PC-3 (cell line): ENCODE data around the gene SCIN. TPM values are rescaled to one million over a fixed set of nuclear protein-coding genes. Genes with fewer than 3 reads are reported as not detected.

Experiments used
- ATAC-seq: fragments of 200-7000 bp; cut with Tn5 transposase; 2 replicates; pipeline ENCODE4 v1.9.1; 2020; ENCODE audit warnings: mild to moderate bottlenecking, moderate library complexity
- BruUV-seq: library from RNA; stranded (reverse); fragments of 400-500 nt; replicated peaks from 2 replicates; lab custom pipeline; 2021; lab: Mats Ljungman, UMichigan
- CTCF ChIA-PET: fragments of 300-600 bp; sonication (Branson Sonifier 250); formaldehyde crosslinking; loops from one replicate; lab custom pipeline; 2022; ENCODE audit warnings: antibody characterized with exemption; lab: Charles Lee
- POLR2A ChIA-PET: fragments of 300-600 bp; sonication (Branson Sonifier 250); formaldehyde crosslinking; loops from one replicate; lab custom pipeline; 2022; ENCODE audit warnings: antibody characterized with exemption; ENCODE audit not compliant: unreplicated experiment; lab: Charles Lee
- DNase-seq: peaks from one replicate; pipeline ENCODE4 v3.0.0-alpha.2; 2015
- H2AFZ ChIP-seq: fragments of 300-600 bp; sonication (generic); 2 replicates; pipeline ENCODE4 v1.6.0; 2016; ENCODE audit warnings: antibody characterized with exemption, low read length
- H3F3A ChIP-seq: fragments of 300-600 bp; sonication (generic); one replicate; pipeline ENCODE4 v1.6.0; 2017; ENCODE audit warnings: antibody characterized with exemption, low read length, control low read depth, mild to moderate bottlenecking; ENCODE audit not compliant: unreplicated experiment
- H3K27ac ChIP-seq: fragments of 300-600 bp; sonication (generic); 2 replicates; pipeline ENCODE4 v1.5.1; 2016; ENCODE audit warnings: mild to moderate bottlenecking, low read length
- H3K27me3 ChIP-seq: fragments of 300-600 bp; sonication (generic); 2 replicates; pipeline ENCODE4 v1.6.1; 2016; ENCODE audit warnings: low read length, mixed read lengths
- H3K36me3 ChIP-seq: fragments of 300-600 bp; sonication (generic); 2 replicates; pipeline ENCODE4 v1.6.1; 2016; ENCODE audit warnings: low read depth, mixed run types, low read length, mixed read lengths
- H3K4me1 ChIP-seq: fragments of 300-600 bp; sonication (generic); 2 replicates; pipeline ENCODE4 v1.5.1; 2016; ENCODE audit warnings: low read length; ENCODE audit not compliant: insufficient read depth
- H3K4me2 ChIP-seq: fragments of 300-600 bp; sonication (generic); 2 replicates; pipeline ENCODE4 v1.6.0; 2016; ENCODE audit warnings: low read length
- H3K4me3 ChIP-seq: fragments of 300-600 bp; sonication (generic); 2 replicates; pipeline ENCODE4 v1.5.1; 2016; ENCODE audit warnings: mild to moderate bottlenecking, low read length, mixed read lengths
- H3K79me2 ChIP-seq: fragments of 300-600 bp; sonication (generic); 2 replicates; pipeline ENCODE4 v1.6.1; 2017; ENCODE audit warnings: low read length, mixed read lengths
- H3K9ac ChIP-seq: fragments of 300-600 bp; sonication (generic); 2 replicates; pipeline ENCODE4 v1.6.0; 2016; ENCODE audit warnings: mild to moderate bottlenecking, low read length
- H3K9me2 ChIP-seq: fragments of 300-600 bp; sonication (generic); replicated peaks from 2 replicates; pipeline ENCODE4 v1.6.1; 2016; ENCODE audit warnings: mixed run types, low read length, mixed read lengths
- H3K9me3 ChIP-seq: fragments of 300-600 bp; sonication (generic); 2 replicates; pipeline ENCODE4 v1.6.1; 2016; ENCODE audit warnings: low read length, mixed read lengths
- H4K20me1 ChIP-seq: fragments of 300-600 bp; sonication (generic); 2 replicates; pipeline ENCODE4 v1.6.1; 2016; ENCODE audit warnings: low read length, mixed read lengths
- EZH2 ChIP-seq: fragments of 300-600 bp; sonication (generic); IDR thresholded peaks from one replicate; pipeline ENCODE4 v1.6.1; 2017; ENCODE audit warnings: antibody characterized with exemption, mild to moderate bottlenecking, low read length; ENCODE audit not compliant: unreplicated experiment
- EZH2phosphoT487 ChIP-seq: fragments of 300-600 bp; sonication (generic); IDR thresholded peaks from 2 replicates; pipeline ENCODE4 v1.6.1; 2018; ENCODE audit warnings: mild to moderate bottlenecking, antibody characterized with exemption, low read length, borderline replicate concordance
- intact Hi-C: fragments of 100-400 bp; cut with micrococcal nuclease; formaldehyde crosslinking; loops from 2 replicates; pipeline ENCODE4 v1.9.0; 2023
- total RNA-seq: library from RNA; depleted of rRNA; stranded (reverse); fragments of >200 nt; gene quantifications from 2 replicates; pipeline ENCODE4 v1.2.3, GENCODE V29; 2014
- TF ChIP-seq, protein P1 (sequence below): fragments of 300-600 bp; sonication (generic); conservative IDR thresholded peaks from 2 replicates; pipeline ENCODE4 v1.5.1; 2017; ENCODE audit warnings: antibody characterized with exemption, low read depth, mild to moderate bottlenecking, low read length

SCIN gene
- total RNA-seq, 1 experiment from 2014 or later = 0.91 TPM

DNA sequence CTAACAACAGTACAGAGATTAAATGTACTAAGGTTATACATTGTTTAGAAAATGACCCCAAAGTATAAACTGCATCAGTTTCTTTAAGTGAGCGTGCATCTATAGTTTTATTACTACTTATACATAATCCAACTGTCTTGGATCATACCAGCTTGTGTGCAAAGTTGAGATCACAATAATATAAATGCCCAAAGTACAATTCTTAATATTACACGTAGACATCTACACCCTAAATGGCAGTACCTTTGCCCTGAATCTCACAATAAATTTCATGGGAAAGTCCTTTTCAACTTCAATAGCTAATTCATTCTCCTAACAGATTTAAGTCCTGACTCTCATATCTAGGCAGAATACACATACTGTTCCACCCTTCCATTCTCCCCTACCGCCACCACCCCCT lies 11.8 kb downstream of the SCIN start:
- intact Hi-C loops = no loop called here

DNA sequence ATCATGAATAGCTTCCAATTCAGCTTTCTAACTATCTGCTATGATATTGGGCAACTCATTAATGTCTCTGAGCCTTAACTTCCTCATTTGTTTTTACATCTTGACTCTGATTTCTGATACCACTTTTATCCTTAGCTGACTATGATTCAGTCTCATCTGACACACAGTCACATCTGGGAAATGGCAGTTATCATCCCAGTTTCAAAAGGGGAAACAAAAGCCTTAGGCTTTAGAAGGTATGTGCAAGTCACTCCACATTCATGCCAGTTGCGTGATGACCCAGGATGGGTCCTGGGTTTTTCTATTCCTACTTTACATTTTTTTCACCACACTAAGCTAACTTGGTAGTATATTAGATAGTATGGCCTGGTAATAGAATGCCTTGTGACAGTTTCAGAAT lies 12.7 kb downstream of the SCIN start:
- H3F3A ChIP-seq = no peaks in the 10 kb centered on the region
- H3K27me3 ChIP-seq = no peaks in the 10 kb centered on the region
- no peaks in the 10 kb centered on the region for H3K9me3 ChIP-seq
- TF ChIP-seq, protein P1, sequence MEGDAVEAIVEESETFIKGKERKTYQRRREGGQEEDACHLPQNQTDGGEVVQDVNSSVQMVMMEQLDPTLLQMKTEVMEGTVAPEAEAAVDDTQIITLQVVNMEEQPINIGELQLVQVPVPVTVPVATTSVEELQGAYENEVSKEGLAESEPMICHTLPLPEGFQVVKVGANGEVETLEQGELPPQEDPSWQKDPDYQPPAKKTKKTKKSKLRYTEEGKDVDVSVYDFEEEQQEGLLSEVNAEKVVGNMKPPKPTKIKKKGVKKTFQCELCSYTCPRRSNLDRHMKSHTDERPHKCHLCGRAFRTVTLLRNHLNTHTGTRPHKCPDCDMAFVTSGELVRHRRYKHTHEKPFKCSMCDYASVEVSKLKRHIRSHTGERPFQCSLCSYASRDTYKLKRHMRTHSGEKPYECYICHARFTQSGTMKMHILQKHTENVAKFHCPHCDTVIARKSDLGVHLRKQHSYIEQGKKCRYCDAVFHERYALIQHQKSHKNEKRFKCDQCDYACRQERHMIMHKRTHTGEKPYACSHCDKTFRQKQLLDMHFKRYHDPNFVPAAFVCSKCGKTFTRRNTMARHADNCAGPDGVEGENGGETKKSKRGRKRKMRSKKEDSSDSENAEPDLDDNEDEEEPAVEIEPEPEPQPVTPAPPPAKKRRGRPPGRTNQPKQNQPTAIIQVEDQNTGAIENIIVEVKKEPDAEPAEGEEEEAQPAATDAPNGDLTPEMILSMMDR = no peak
- TF ChIP-seq EZH2phosphoT487 = no peak
- no peak for TF ChIP-seq EZH2
- BruUV-seq = no TSS peak
- H3K4me1 ChIP-seq = peaks cover 16% of the 10 kb centered on the region
- H3K4me2 ChIP-seq = no peak overlapping the region
- intact Hi-C loops = no loop called here
- H3K9me2 ChIP-seq = no peaks in the 10 kb centered on the region
- no peaks in the 10 kb centered on the region for H3K79me2 ChIP-seq
- H3K9ac ChIP-seq = no peak overlapping the region
- DNase-seq (no peak), ATAC-seq (no peak)
- H4K20me1 ChIP-seq = no peaks in the 10 kb centered on the region
- H2AFZ ChIP-seq = no peak overlapping the region
- no peaks in the 10 kb centered on the region for H3K36me3 ChIP-seq
- no peak overlapping the region for H3K27ac ChIP-seq
- no peak overlapping the region for H3K4me3 ChIP-seq
- ChIA-PET CTCF (no interaction called here), POLR2A (no interaction called here)

More for the DNA sequence above, 11.8 kb downstream of the SCIN start:
- ChIA-PET CTCF (no interaction called here), POLR2A (no interaction called here)
- H3F3A ChIP-seq = no peaks in the 10 kb centered on the region
- no peaks in the 10 kb centered on the region for H4K20me1 ChIP-seq
- H3K36me3 ChIP-seq = no peaks in the 10 kb centered on the region
- no peaks in the 10 kb centered on the region for H3K79me2 ChIP-seq
- no peaks in the 10 kb centered on the region for H3K9me2 ChIP-seq
- TF ChIP-seq EZH2phosphoT487 (no peak), EZH2 (no peak)
- TF ChIP-seq, protein P1 = no peak
- ATAC-seq (no peak), DNase-seq (no peak)
- H3K4me2 ChIP-seq = no peak overlapping the region
- no peak overlapping the region for H3K9ac ChIP-seq
- H3K9me3 ChIP-seq = no peaks in the 10 kb centered on the region
- BruUV-seq = no TSS peak
- H3K4me1 ChIP-seq = peaks cover 16% of the 10 kb centered on the region
- H3K4me3 ChIP-seq = no peak overlapping the region
- H3K27ac ChIP-seq = no peak overlapping the region
- H3K27me3 ChIP-seq = no peaks in the 10 kb centered on the region
- no peak overlapping the region for H2AFZ ChIP-seq

DNA sequence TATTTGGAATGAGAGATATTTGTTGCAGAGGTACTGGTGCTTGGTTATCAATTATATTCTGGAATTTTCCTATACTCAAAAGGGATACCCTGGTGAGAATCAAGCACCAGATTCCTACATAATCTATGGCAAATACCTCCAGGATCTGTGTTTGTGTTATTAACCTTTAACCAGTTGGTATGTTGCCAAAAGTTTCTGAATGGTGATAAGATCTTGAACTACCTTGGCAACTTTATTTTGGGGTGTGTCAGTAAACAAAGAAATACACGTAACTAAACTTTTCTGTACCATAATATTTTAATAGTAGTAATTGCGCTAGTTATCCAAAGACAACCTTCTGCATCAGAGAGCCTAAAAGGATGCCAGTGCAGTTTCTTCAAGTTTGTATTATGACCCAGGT lies 13.4 kb downstream of the SCIN start:
- Histone ChIP-seq H3K27me3 (no peaks in the 10 kb centered on the region), H3K79me2 (no peaks in the 10 kb centered on the region), H4K20me1 (no peaks in the 10 kb centered on the region), H3K36me3 (no peaks in the 10 kb centered on the region), H3F3A (no peaks in the 10 kb centered on the region), H3K4me1 (peaks cover 16% of the 10 kb centered on the region), H3K4me2 (no peak overlapping the region), H3K9me3 (no peaks in the 10 kb centered on the region), H3K9ac (no peak overlapping the region), H2AFZ (no peak overlapping the region), H3K9me2 (no peaks in the 10 kb centered on the region), H3K4me3 (no peak overlapping the region), H3K27ac (no peak overlapping the region)
- no peak for TF ChIP-seq EZH2
- TF ChIP-seq, protein P1 = no peak
- TF ChIP-seq EZH2phosphoT487 = no peak
- intact Hi-C loops = no loop called here
- BruUV-seq = no TSS peak
- CTCF ChIA-PET = no interaction called here
- peak; percentile 65 for DNase-seq
- POLR2A ChIA-PET = no interaction called here
- ATAC-seq = peak; percentile 24; the same call in 1 of the 2 replicates
